A549 treated with Hydrocortisone at 1 μM for 4 hours (cell line): ENCODE measurements around the gene MSX2. TPM values are rescaled to one million over a fixed set of nuclear protein-coding genes. Genes with fewer than 3 reads are reported as not detected.

ENCODE experiments used
- total RNA-seq: library from RNA; stranded (reverse); fragments of 200-300 nt; extraction: Qiagen RNA extraction; gene quantifications from 5 replicates; pipeline ENCODE4 v1.2.3, GENCODE V29; 2022

MSX2 gene
- total RNA-seq: 3.1 to 5.0 TPM (median 4.3 TPM) in 5 replicates

DNA sequence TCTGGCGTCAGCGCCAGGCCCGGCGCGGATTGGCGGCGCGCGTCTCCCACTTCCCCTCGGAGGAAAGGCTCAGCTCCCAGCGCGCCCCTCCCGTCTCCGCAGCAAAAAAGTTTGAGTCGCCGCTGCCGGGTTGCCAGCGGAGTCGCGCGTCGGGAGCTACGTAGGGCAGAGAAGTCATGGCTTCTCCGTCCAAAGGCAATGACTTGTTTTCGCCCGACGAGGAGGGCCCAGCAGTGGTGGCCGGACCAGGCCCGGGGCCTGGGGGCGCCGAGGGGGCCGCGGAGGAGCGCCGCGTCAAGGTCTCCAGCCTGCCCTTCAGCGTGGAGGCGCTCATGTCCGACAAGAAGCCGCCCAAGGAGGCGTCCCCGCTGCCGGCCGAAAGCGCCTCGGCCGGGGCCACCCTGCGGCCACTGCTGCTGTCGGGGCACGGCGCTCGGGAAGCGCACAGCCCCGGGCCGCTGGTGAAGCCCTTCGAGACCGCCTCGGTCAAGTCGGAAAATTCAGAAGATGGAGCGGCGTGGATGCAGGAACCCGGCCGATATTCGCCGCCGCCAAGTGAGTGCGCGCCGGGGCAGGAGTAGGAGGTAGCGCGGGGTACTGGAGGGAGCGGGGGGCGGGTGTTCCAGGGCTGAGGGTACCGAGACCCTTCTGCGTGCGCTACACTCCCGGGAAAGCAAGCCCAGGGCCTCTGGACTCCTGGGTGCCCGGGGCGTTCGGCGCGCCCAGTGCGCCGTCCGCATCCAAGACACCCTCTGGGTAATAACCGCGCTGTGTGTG is at the start of gene MSX2:
TSS of gene MSX2 (plus strand) at position 99 of the 777 bp plus-strand sequence. CDS start at position 177, 78 bp downstream.

